NT2/D1 (cell line): Measurements from ENCODE around the gene HLX.

ENCODE experiments used
- SUZ12 ChIP-seq: IDR thresholded peaks from 2 replicates; pipeline ENCODE4 v1.6.1; 2011; ENCODE audit not compliant: insufficient read length, insufficient read depth; ENCODE audit errors: extremely low read depth
- YY1 ChIP-seq: IDR thresholded peaks from 2 replicates; pipeline ENCODE4 v1.6.1; 2011; ENCODE audit not compliant: insufficient read length, insufficient read depth
- ZNF274 ChIP-seq: IDR thresholded peaks from 2 replicates; pipeline ENCODE4 v1.6.1; 2011; ENCODE audit warnings: mild to moderate bottlenecking, low read depth, low read length

GRCh38 chr1:220896092-220896491 is 16.8 kb downstream of the HLX start:
- TF ChIP-seq YY1, result no peak
- no peak for TF ChIP-seq ZNF274
- no peak for TF ChIP-seq SUZ12
